PFSK-1 (cell line): ENCODE measurements around the gene SIDT1.

ENCODE experiments used
- FOXP2 ChIP-seq: optimal IDR thresholded peaks from 2 replicates; pipeline ENCODE3; 2011; ENCODE audit warnings: borderline replicate concordance, control low read depth, inconsistent platforms; ENCODE audit not compliant: insufficient read depth; ENCODE audit errors: extremely low read length, extremely low read depth
- POLR2AphosphoS5 ChIP-seq: IDR thresholded peaks from 2 replicates; pipeline ENCODE4 v1.6.1; 2012; ENCODE audit warnings: low read depth, mild to moderate bottlenecking, control low read depth, low read length, moderate library complexity
- SIN3A ChIP-seq: IDR thresholded peaks from 2 replicates; pipeline ENCODE4 v1.6.1; 2012; ENCODE audit warnings: mild to moderate bottlenecking, low read length, moderate library complexity, borderline replicate concordance; ENCODE audit not compliant: insufficient read depth
- TAF1 ChIP-seq: IDR thresholded peaks from 2 replicates; pipeline ENCODE4 v1.6.1; 2012; ENCODE audit warnings: low read length, control low read depth, borderline replicate concordance; ENCODE audit not compliant: insufficient read depth
- TF ChIP-seq, protein P1 (sequence below), 2 experiments: IDR thresholded peaks; 2 replicates each; pipeline versions ENCODE4 v1.6.1 to v1.8.0; 2011 to 2012; ENCODE audit warnings: low read depth in 2 of 2, low read length in 2 of 2, control low read depth in 1 of 2, inconsistent platforms in 1 of 2, mild to moderate bottlenecking in 1 of 2, moderate library complexity in 1 of 2; ENCODE audit not compliant: insufficient read depth in 1 of 2

DNA sequence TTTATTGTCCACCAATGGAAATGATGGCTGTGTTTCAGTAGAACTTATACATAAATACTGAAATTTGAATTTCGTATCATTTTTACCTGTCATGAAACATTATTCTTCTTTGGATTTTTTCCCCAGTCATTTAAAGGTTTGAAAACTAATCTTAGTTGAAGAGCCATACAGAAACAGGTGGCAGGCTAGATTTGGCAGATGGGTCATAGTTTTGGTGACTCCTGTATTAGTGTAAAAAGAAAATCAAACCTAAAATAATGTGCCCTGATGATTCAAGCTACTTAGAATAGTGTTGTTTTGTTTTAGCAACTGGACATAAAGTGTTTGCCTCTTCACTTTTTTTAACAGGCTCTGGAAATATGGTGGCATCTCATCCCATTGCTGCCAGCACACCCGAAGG is 68.9 kb downstream of the SIDT1 start:
- TF ChIP-seq POLR2AphosphoS5 (no peak), TAF1 (no peak), SIN3A (no peak), FOXP2 (no peak)
- TF ChIP-seq, protein P1, sequence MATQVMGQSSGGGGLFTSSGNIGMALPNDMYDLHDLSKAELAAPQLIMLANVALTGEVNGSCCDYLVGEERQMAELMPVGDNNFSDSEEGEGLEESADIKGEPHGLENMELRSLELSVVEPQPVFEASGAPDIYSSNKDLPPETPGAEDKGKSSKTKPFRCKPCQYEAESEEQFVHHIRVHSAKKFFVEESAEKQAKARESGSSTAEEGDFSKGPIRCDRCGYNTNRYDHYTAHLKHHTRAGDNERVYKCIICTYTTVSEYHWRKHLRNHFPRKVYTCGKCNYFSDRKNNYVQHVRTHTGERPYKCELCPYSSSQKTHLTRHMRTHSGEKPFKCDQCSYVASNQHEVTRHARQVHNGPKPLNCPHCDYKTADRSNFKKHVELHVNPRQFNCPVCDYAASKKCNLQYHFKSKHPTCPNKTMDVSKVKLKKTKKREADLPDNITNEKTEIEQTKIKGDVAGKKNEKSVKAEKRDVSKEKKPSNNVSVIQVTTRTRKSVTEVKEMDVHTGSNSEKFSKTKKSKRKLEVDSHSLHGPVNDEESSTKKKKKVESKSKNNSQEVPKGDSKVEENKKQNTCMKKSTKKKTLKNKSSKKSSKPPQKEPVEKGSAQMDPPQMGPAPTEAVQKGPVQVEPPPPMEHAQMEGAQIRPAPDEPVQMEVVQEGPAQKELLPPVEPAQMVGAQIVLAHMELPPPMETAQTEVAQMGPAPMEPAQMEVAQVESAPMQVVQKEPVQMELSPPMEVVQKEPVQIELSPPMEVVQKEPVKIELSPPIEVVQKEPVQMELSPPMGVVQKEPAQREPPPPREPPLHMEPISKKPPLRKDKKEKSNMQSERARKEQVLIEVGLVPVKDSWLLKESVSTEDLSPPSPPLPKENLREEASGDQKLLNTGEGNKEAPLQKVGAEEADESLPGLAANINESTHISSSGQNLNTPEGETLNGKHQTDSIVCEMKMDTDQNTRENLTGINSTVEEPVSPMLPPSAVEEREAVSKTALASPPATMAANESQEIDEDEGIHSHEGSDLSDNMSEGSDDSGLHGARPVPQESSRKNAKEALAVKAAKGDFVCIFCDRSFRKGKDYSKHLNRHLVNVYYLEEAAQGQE (IDR thresholded peaks at IDR 0.05; ENCODE audit: insufficient read depth in 1 of 2, low read depth in 2 of 2, low read length in 2 of 2), result no peak
